DOHH2 (cell line): ENCODE measurements around the gene RORC.

Experiments
- H3F3A ChIP-seq: fragments of 200-600 bp; sonication (generic), shearing (Covaris generic); 2 replicates; pipeline ENCODE4 v1.6.0; 2016; ENCODE audit warnings: antibody characterized with exemption, mild to moderate bottlenecking; ENCODE audit not compliant: control insufficient read depth, insufficient read depth
- H3K27ac ChIP-seq: fragments of 200-600 bp; sonication (generic); 2 replicates; pipeline ENCODE4 v1.5.1; 2014; ENCODE audit warnings: low read depth, mild to moderate bottlenecking, low read length, moderate library complexity
- H3K27me3 ChIP-seq: fragments of 200-600 bp; sonication (generic); 2 replicates; pipeline ENCODE4 v1.6.1; 2014; ENCODE audit warnings: mild to moderate bottlenecking, low read length, mixed read lengths; ENCODE audit not compliant: control insufficient read depth
- H3K36me3 ChIP-seq: fragments of 200-600 bp; sonication (generic); 2 replicates; pipeline ENCODE4 v1.6.1; 2014; ENCODE audit warnings: mild to moderate bottlenecking, low read length, moderate library complexity, mixed read lengths; ENCODE audit not compliant: control insufficient read depth
- H3K4me1 ChIP-seq: fragments of 200-600 bp; sonication (generic); 2 replicates; pipeline ENCODE4 v1.6.1; 2014; ENCODE audit warnings: mild to moderate bottlenecking, low read length, mixed read lengths; ENCODE audit not compliant: control insufficient read depth
- H3K4me2 ChIP-seq: fragments of 200-600 bp; sonication (generic); 2 replicates; pipeline ENCODE4 v1.6.0; 2014; ENCODE audit warnings: mild to moderate bottlenecking, low read length, moderate library complexity
- H3K4me3 ChIP-seq: fragments of 200-600 bp; sonication (generic); 2 replicates; pipeline ENCODE4 v1.5.1; 2014; ENCODE audit warnings: mild to moderate bottlenecking, low read length, mixed read lengths
- H3K79me2 ChIP-seq: fragments of 200-600 bp; sonication (generic); 2 replicates; pipeline ENCODE4 v1.6.1; 2014; ENCODE audit warnings: mild to moderate bottlenecking, low read length, mixed read lengths; ENCODE audit not compliant: control insufficient read depth
- H3K9me2 ChIP-seq: fragments of 200-600 bp; sonication (generic); replicated peaks from 2 replicates; pipeline ENCODE4 v1.6.1; 2014; ENCODE audit warnings: mild to moderate bottlenecking, low read length, mixed read lengths; ENCODE audit not compliant: control insufficient read depth
- H3K9me3 ChIP-seq: fragments of 200-600 bp; sonication (generic); 2 replicates; pipeline ENCODE4 v1.6.1; 2014; ENCODE audit warnings: antibody characterized with exemption, low read length, mixed read lengths; ENCODE audit not compliant: control insufficient read depth, insufficient read depth
- H4K20me1 ChIP-seq: fragments of 200-600 bp; sonication (generic); 2 replicates; pipeline ENCODE4 v1.6.0; 2014; ENCODE audit warnings: low read depth, mild to moderate bottlenecking, antibody characterized with exemption, low read length, moderate library complexity; ENCODE audit not compliant: control insufficient read depth, insufficient read depth
- CTCF ChIP-seq: fragments of 200-600 bp; sonication (generic); IDR thresholded peaks from one replicate; pipeline ENCODE4 v1.5.1; 2014; ENCODE audit warnings: antibody characterized with exemption, mild to moderate bottlenecking, low read depth, low read length; ENCODE audit not compliant: poor library complexity, severe bottlenecking
- EZH2phosphoT487 ChIP-seq: fragments of 200-600 bp; sonication (generic); IDR thresholded peaks from 2 replicates; pipeline ENCODE4 v1.6.1; 2017; ENCODE audit warnings: borderline replicate concordance, mild to moderate bottlenecking, antibody characterized with exemption, low read length, moderate library complexity, mixed read lengths

RORC gene

GRCh38 chr1:151829352-151830046 is 2.1 kb downstream of the RORC start:
- TF ChIP-seq CTCF, result no peak
- no peak for TF ChIP-seq EZH2phosphoT487
- Histone ChIP-seq H3K9me2 (no peaks in the 10 kb centered on the region), H3K36me3 (no peaks in the 10 kb centered on the region), H3K9me3 (no peaks in the 10 kb centered on the region), H3K27ac (no peak overlapping the region), H3K27me3 (peaks cover 10% of the 10 kb centered on the region; the same call in 1 of the 2 replicates), H3F3A (no peaks in the 10 kb centered on the region), H3K4me1 (peaks cover 4% of the 10 kb centered on the region; the same call in 1 of the 2 replicates), H3K79me2 (no peaks in the 10 kb centered on the region), H3K4me2 (no peak overlapping the region), H3K4me3 (no peak overlapping the region), H4K20me1 (no peaks in the 10 kb centered on the region)

GRCh38 chr1:151828921-151829320 is 2.7 kb downstream of the RORC start:
- peaks cover 10% of the 10 kb centered on the region; the same call in 1 of the 2 replicates for H3K27me3 ChIP-seq
- H3K9me2 ChIP-seq, result no peaks in the 10 kb centered on the region
- H3K79me2 ChIP-seq, result no peaks in the 10 kb centered on the region
- no peak overlapping the region for H3K4me2 ChIP-seq
- H3K36me3 ChIP-seq, result no peaks in the 10 kb centered on the region
- no peaks in the 10 kb centered on the region for H3K9me3 ChIP-seq
- no peak for TF ChIP-seq CTCF
- TF ChIP-seq EZH2phosphoT487, result no peak
- H3K27ac ChIP-seq, result no peak overlapping the region
- peaks cover 4% of the 10 kb centered on the region; the same call in 1 of the 2 replicates for H3K4me1 ChIP-seq
- H4K20me1 ChIP-seq, result no peaks in the 10 kb centered on the region
- H3F3A ChIP-seq, result no peaks in the 10 kb centered on the region
- no peak overlapping the region for H3K4me3 ChIP-seq

- peaks cover 4% of the 10 kb centered on the region; the same call in 1 of the 2 replicates for H3K4me1 ChIP-seq
- no peaks in the 10 kb centered on the region for H3K79me2 ChIP-seq
- H4K20me1 ChIP-seq, result no peaks in the 10 kb centered on the region
- H3K36me3 ChIP-seq, result no peaks in the 10 kb centered on the region
- peaks cover 10% of the 10 kb centered on the region; the same call in 1 of the 2 replicates for H3K27me3 ChIP-seq
- H3K4me2 ChIP-seq, result no peak overlapping the region
- H3F3A ChIP-seq, result no peaks in the 10 kb centered on the region
- H3K9me3 ChIP-seq, result no peaks in the 10 kb centered on the region
- H3K4me3 ChIP-seq, result no peak overlapping the region
- no peak for TF ChIP-seq CTCF
- no peak for TF ChIP-seq EZH2phosphoT487
- no peak overlapping the region for H3K27ac ChIP-seq
- H3K9me2 ChIP-seq, result no peaks in the 10 kb centered on the region
These were observed 3.7 kb downstream of the RORC start for GRCh38 chr1:151827853-151828252.
